Measurements from ENCODE around the gene GPC6.

The GPC6 gene

GRCh38 chr13:94228763-94229162 is 1002.2 kb downstream of the GPC6 start:
- DNase-seq (ENCODE audit: low spot score), result no peak
- no peak for ATAC-seq (ENCODE audit: low read depth)
- no peak for TF ChIP-seq CTCF (IDR thresholded peaks at IDR 0.05; ENCODE audit: poor library complexity, severe bottlenecking)

GRCh38 chr13:94232161-94232950 is 1005.7 kb downstream of the GPC6 start:
- Histone ChIP-seq H3K36me3 (ENCODE audit: low read depth) (no peaks in the 10 kb centered on the region), H3K27ac (ENCODE audit: poor library complexity, severe bottlenecking) (no peak overlapping the region), H3K4me3 (ENCODE audit: severe bottlenecking) (no peak overlapping the region), H3K4me1 (ENCODE audit: insufficient read depth, poor library complexity, severe bottlenecking) (peaks cover 7% of the 10 kb centered on the region), H3K9me3 (ENCODE audit: severe bottlenecking) (no peaks in the 10 kb centered on the region), H3K27me3 (ENCODE audit: insufficient read depth, poor library complexity, severe bottlenecking) (no peaks in the 10 kb centered on the region)
- ATAC-seq (ENCODE audit: low read depth) (no peak), DNase-seq (ENCODE audit: low spot score) (no peak)
- TF ChIP-seq CTCF (IDR thresholded peaks at IDR 0.05; ENCODE audit: poor library complexity, severe bottlenecking), result no peak

More at GRCh38 chr13:94228763-94229162, 1002.2 kb downstream of the GPC6 start:
- H3K36me3 ChIP-seq (ENCODE audit: low read depth), result no peaks in the 10 kb centered on the region
- H3K4me3 ChIP-seq (ENCODE audit: severe bottlenecking), result no peak overlapping the region
- H3K27ac ChIP-seq (ENCODE audit: poor library complexity, severe bottlenecking), result no peak overlapping the region
- no peaks in the 10 kb centered on the region for H3K9me3 ChIP-seq (ENCODE audit: severe bottlenecking)
- H3K4me1 ChIP-seq (ENCODE audit: insufficient read depth, poor library complexity, severe bottlenecking), result peaks cover 6% of the 10 kb centered on the region
- H3K27me3 ChIP-seq (ENCODE audit: insufficient read depth, poor library complexity, severe bottlenecking), result no peaks in the 10 kb centered on the region

- TF ChIP-seq CTCF (IDR thresholded peaks at IDR 0.05; ENCODE audit: poor library complexity, severe bottlenecking), result no peak
- H3K9me3 ChIP-seq (ENCODE audit: severe bottlenecking), result no peaks in the 10 kb centered on the region
- H3K27ac ChIP-seq (ENCODE audit: poor library complexity, severe bottlenecking), result no peak overlapping the region
- DNase-seq (ENCODE audit: low spot score), result no peak
- no peak for ATAC-seq (ENCODE audit: low read depth)
- H3K27me3 ChIP-seq (ENCODE audit: insufficient read depth, poor library complexity, severe bottlenecking), result no peaks in the 10 kb centered on the region
- H3K36me3 ChIP-seq (ENCODE audit: low read depth), result no peaks in the 10 kb centered on the region
- no peak overlapping the region for H3K4me3 ChIP-seq (ENCODE audit: severe bottlenecking)
- H3K4me1 ChIP-seq (ENCODE audit: insufficient read depth, poor library complexity, severe bottlenecking), result peaks cover 7% of the 10 kb centered on the region
Measured at GRCh38 chr13:94232956-94233355, 1006.3 kb downstream of the GPC6 start.

- DNase-seq (ENCODE audit: low spot score), result peak; percentile 53
- H3K27ac ChIP-seq (ENCODE audit: poor library complexity, severe bottlenecking), result no peak overlapping the region
- no peak overlapping the region for H3K4me3 ChIP-seq (ENCODE audit: severe bottlenecking)
- H3K4me1 ChIP-seq (ENCODE audit: insufficient read depth, poor library complexity, severe bottlenecking), result peaks cover 7% of the 10 kb centered on the region
- H3K27me3 ChIP-seq (ENCODE audit: insufficient read depth, poor library complexity, severe bottlenecking), result no peaks in the 10 kb centered on the region
- ATAC-seq (ENCODE audit: low read depth), result peak; percentile 99
- no peaks in the 10 kb centered on the region for H3K9me3 ChIP-seq (ENCODE audit: severe bottlenecking)
- no peak for TF ChIP-seq CTCF (IDR thresholded peaks at IDR 0.05; ENCODE audit: poor library complexity, severe bottlenecking)
- H3K36me3 ChIP-seq (ENCODE audit: low read depth), result no peaks in the 10 kb centered on the region
Measured at GRCh38 chr13:94233401-94233800, 1006.8 kb downstream of the GPC6 start.

- H3K27ac ChIP-seq (ENCODE audit: poor library complexity, severe bottlenecking), result no peak overlapping the region
- ATAC-seq (ENCODE audit: low read depth), result no peak
Measured at GRCh38 chr13:94233837-94234236, 1007.2 kb downstream of the GPC6 start.

More at GRCh38 chr13:94233837-94234236, 1007.2 kb downstream of the GPC6 start:
- Histone ChIP-seq H3K4me3 (ENCODE audit: severe bottlenecking) (no peak overlapping the region), H3K4me1 (ENCODE audit: insufficient read depth, poor library complexity, severe bottlenecking) (peaks cover 7% of the 10 kb centered on the region), H3K36me3 (ENCODE audit: low read depth) (no peaks in the 10 kb centered on the region), H3K9me3 (ENCODE audit: severe bottlenecking) (no peaks in the 10 kb centered on the region), H3K27me3 (ENCODE audit: insufficient read depth, poor library complexity, severe bottlenecking) (no peaks in the 10 kb centered on the region)
- no peak for TF ChIP-seq CTCF (IDR thresholded peaks at IDR 0.05; ENCODE audit: poor library complexity, severe bottlenecking)
- no peak for DNase-seq (ENCODE audit: low spot score)
